ENCODE measurements around the gene ARHGAP1.

GRCh38 chr11:46662366-46662765 is 38.1 kb downstream of the ARHGAP1 start:
- TF ChIP-seq FOXM1 (IDR thresholded peaks at IDR 0.05; ENCODE audit: borderline replicate concordance, low read depth) (no peak), YY1 (IDR thresholded peaks at IDR 0.05; ENCODE audit: low read depth) (no peak), RAD21 (IDR thresholded peaks at IDR 0.05; ENCODE audit: low read depth) (no peak), TCF12 (IDR thresholded peaks at IDR 0.05; ENCODE audit: low read depth) (no peak), MAX (IDR thresholded peaks at IDR 0.05) (no peak), TAF1 (IDR thresholded peaks at IDR 0.05; ENCODE audit: low read depth) (no peak), NFIC (IDR thresholded peaks at IDR 0.05) (no peak)
